Panc1 (cell line): Measurements from ENCODE around the gene SNX18. TPM values are rescaled to one million over a fixed set of nuclear protein-coding genes. Genes with fewer than 3 reads are reported as not detected.

Source experiments
- ATAC-seq: fragments of 200-7000 bp; cut with Tn5 transposase; 2 replicates; pipeline ENCODE4 v1.9.1; 2020; ENCODE audit warnings: mild to moderate bottlenecking, moderate library complexity
- BruUV-seq: library from RNA; stranded (reverse); fragments of 400-500 nt; replicated peaks from 2 replicates; lab custom pipeline; 2021; lab: Mats Ljungman, UMichigan
- CTCF ChIA-PET: fragments of 300-600 bp; sonication (Branson Sonifier 250); formaldehyde crosslinking; loops from one replicate; lab custom pipeline; 2022; ENCODE audit warnings: antibody characterized with exemption; lab: Charles Lee
- POLR2A ChIA-PET: fragments of 300-600 bp; sonication (Branson Sonifier 250); formaldehyde crosslinking; loops from one replicate; lab custom pipeline; 2022; ENCODE audit warnings: antibody characterized with exemption; lab: Charles Lee
- DNase-seq: peaks from one replicate; pipeline ENCODE4 v3.0.0-alpha.2; 2010; ENCODE audit warnings: low read depth, low spot score
- H3K27ac ChIP-seq: 2 replicates; pipeline ENCODE4 v1.5.1; 2011; ENCODE audit warnings: mild to moderate bottlenecking, low read length, inconsistent platforms
- H3K27me3 ChIP-seq: fragments of 200-500 bp; sonication (Bioruptor generic); 2 replicates; pipeline ENCODE4 v1.6.0; 2014; ENCODE audit warnings: low read length, inconsistent platforms; ENCODE audit not compliant: control insufficient read depth, insufficient read depth
- H3K36me3 ChIP-seq: fragments of 200-500 bp; sonication (Bioruptor generic); 2 replicates; pipeline ENCODE4 v1.5.1; 2014; ENCODE audit warnings: inconsistent platforms, mild to moderate bottlenecking, low read length, moderate library complexity; ENCODE audit not compliant: control insufficient read depth, insufficient read depth
- H3K4me1 ChIP-seq: 2 replicates; pipeline ENCODE4 v1.5.1; 2011; ENCODE audit warnings: inconsistent platforms, mild to moderate bottlenecking, low read length, moderate library complexity; ENCODE audit not compliant: control insufficient read depth, insufficient read depth
- H3K4me3 ChIP-seq, 2 experiments: 2 replicates each; pipeline ENCODE4 v1.5.1; 2011 to 2012; ENCODE audit warnings: low read depth in 2 of 2, low read length in 2 of 2, mild to moderate bottlenecking in 2 of 2, inconsistent platforms in 1 of 2, moderate library complexity in 1 of 2
- H3K9me3 ChIP-seq: fragments of 200-500 bp; sonication (Bioruptor generic); 2 replicates; pipeline ENCODE4 v1.5.1; 2014; ENCODE audit warnings: low read depth, mild to moderate bottlenecking, inconsistent platforms, low read length, moderate library complexity; ENCODE audit not compliant: control insufficient read depth, insufficient read depth
- POLR2AphosphoS5 ChIP-seq: IDR thresholded peaks from 2 replicates; pipeline ENCODE4 v1.6.1; 2012; ENCODE audit warnings: mild to moderate bottlenecking, low read depth, low read length, moderate library complexity
- SIN3A ChIP-seq: IDR thresholded peaks from 2 replicates; pipeline ENCODE4 v1.6.1; 2012; ENCODE audit warnings: low read depth, mild to moderate bottlenecking, low read length, moderate library complexity, borderline replicate concordance; ENCODE audit not compliant: insufficient read depth
- TCF7L2 ChIP-seq: IDR thresholded peaks from 2 replicates; pipeline ENCODE4 v1.6.1; 2011; ENCODE audit warnings: mild to moderate bottlenecking, low read depth, low read length, inconsistent platforms
- in situ Hi-C: cut with HindIII; loops from 2 replicates; pipeline ENCODE4 v1.10.0; 2016; ENCODE audit warnings: low sequenced_read_pairs, low pct_unique_long_range_greater_than_20kb
- intact Hi-C: fragments of 100-400 bp; cut with micrococcal nuclease; formaldehyde crosslinking; loops from one replicate; pipeline ENCODE4 v1.10.0; 2022; ENCODE audit not compliant: unreplicated experiment
- total RNA-seq: library from RNA; stranded (reverse); gene quantifications from one replicate; pipeline ENCODE4 v1.2.1, GENCODE V29; 2021; ENCODE audit not compliant: unreplicated experiment
- TF ChIP-seq, protein P1 (sequence below): fragments of 450-650 bp; IDR thresholded peaks from 2 replicates; pipeline ENCODE4 v1.5.1; 2017; ENCODE audit warnings: mild to moderate bottlenecking
- TF ChIP-seq, protein P2 (sequence below), 2 experiments: IDR thresholded peaks; 2 replicates each; pipeline ENCODE4 v1.6.1; 2011 to 2012; ENCODE audit warnings: low read depth in 2 of 2, control low read depth in 1 of 2, low read length in 1 of 2, mild to moderate bottlenecking in 1 of 2, moderate library complexity in 1 of 2; ENCODE audit not compliant: insufficient read depth in 1 of 2

Gene SNX18
- total RNA-seq, 1 experiment from 2014 or later: 14.4 TPM

DNA sequence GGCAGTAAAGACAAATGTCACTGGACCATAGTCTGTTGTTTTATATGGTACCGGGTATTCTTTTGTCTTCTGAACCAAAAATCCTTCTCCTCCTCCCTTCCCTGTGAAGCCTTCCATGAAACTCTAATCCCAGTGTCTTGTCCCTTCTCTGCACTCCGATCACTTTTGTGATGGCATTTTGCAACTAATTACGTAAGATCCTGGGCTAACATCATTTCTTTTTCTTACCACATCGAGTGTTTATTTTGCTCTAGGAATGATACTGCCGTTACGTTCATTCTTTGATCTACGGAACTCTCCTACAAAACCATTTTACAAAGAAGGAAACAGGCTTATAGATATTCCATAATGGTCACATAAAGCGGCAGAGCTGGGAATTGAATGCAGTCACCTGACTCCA is 33.7 kb downstream of the SNX18 start:
- Histone ChIP-seq H3K27ac (no peak overlapping the region), H3K4me1 (no peaks in the 10 kb centered on the region), H3K36me3 (no peaks in the 10 kb centered on the region), H3K4me3 (no peak overlapping the region), H3K9me3 (no peaks in the 10 kb centered on the region), H3K27me3 (no peaks in the 10 kb centered on the region)
- ATAC-seq (no peak), DNase-seq (no peak)
- intact Hi-C loops (no loop called here), in situ Hi-C loops (no loop called here)
- no TSS peak for BruUV-seq
- ChIA-PET POLR2A (no interaction called here), CTCF (no interaction called here)
- TF ChIP-seq, protein P1, sequence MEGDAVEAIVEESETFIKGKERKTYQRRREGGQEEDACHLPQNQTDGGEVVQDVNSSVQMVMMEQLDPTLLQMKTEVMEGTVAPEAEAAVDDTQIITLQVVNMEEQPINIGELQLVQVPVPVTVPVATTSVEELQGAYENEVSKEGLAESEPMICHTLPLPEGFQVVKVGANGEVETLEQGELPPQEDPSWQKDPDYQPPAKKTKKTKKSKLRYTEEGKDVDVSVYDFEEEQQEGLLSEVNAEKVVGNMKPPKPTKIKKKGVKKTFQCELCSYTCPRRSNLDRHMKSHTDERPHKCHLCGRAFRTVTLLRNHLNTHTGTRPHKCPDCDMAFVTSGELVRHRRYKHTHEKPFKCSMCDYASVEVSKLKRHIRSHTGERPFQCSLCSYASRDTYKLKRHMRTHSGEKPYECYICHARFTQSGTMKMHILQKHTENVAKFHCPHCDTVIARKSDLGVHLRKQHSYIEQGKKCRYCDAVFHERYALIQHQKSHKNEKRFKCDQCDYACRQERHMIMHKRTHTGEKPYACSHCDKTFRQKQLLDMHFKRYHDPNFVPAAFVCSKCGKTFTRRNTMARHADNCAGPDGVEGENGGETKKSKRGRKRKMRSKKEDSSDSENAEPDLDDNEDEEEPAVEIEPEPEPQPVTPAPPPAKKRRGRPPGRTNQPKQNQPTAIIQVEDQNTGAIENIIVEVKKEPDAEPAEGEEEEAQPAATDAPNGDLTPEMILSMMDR: no peak
- TF ChIP-seq TCF7L2 (no peak), SIN3A (no peak), POLR2AphosphoS5 (no peak)
- TF ChIP-seq, protein P2, sequence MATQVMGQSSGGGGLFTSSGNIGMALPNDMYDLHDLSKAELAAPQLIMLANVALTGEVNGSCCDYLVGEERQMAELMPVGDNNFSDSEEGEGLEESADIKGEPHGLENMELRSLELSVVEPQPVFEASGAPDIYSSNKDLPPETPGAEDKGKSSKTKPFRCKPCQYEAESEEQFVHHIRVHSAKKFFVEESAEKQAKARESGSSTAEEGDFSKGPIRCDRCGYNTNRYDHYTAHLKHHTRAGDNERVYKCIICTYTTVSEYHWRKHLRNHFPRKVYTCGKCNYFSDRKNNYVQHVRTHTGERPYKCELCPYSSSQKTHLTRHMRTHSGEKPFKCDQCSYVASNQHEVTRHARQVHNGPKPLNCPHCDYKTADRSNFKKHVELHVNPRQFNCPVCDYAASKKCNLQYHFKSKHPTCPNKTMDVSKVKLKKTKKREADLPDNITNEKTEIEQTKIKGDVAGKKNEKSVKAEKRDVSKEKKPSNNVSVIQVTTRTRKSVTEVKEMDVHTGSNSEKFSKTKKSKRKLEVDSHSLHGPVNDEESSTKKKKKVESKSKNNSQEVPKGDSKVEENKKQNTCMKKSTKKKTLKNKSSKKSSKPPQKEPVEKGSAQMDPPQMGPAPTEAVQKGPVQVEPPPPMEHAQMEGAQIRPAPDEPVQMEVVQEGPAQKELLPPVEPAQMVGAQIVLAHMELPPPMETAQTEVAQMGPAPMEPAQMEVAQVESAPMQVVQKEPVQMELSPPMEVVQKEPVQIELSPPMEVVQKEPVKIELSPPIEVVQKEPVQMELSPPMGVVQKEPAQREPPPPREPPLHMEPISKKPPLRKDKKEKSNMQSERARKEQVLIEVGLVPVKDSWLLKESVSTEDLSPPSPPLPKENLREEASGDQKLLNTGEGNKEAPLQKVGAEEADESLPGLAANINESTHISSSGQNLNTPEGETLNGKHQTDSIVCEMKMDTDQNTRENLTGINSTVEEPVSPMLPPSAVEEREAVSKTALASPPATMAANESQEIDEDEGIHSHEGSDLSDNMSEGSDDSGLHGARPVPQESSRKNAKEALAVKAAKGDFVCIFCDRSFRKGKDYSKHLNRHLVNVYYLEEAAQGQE (IDR thresholded peaks at IDR 0.05; ENCODE audit: insufficient read depth in 1 of 2, low read depth in 2 of 2, low read length in 1 of 2): no peak

DNA sequence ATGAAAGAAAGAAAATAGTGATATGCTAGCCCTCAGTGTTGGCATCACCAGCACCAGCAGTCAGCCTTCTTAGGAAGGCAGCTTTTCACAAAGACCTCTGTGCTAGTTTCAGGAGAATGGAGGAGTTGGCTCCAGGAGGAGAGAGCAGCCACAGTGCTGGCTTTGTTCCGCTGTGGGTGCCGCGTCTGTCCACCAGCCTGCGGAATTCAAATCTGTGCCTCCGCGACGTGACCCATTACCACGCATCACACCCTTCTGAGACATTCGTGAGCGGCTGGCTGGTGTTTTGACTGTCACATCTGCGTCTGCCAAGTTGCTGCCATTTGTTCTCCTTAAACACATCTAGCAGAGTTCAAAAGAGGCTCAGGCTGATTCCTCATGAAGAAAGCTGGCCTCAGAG is 34.4 kb downstream of the SNX18 start:
- Histone ChIP-seq H3K36me3 (no peaks in the 10 kb centered on the region), H3K27ac (no peak overlapping the region), H3K4me3 (no peak overlapping the region), H3K4me1 (no peaks in the 10 kb centered on the region), H3K9me3 (no peaks in the 10 kb centered on the region), H3K27me3 (no peaks in the 10 kb centered on the region)
- in situ Hi-C loops (no loop called here), intact Hi-C loops (no loop called here)
- TF ChIP-seq TCF7L2 (no peak), SIN3A (no peak)
- TF ChIP-seq, protein P1: no peak
- ATAC-seq (no peak), DNase-seq (no peak)
- POLR2A ChIA-PET: no interaction called here
- no TSS peak for BruUV-seq
- CTCF ChIA-PET: no interaction called here

DNA sequence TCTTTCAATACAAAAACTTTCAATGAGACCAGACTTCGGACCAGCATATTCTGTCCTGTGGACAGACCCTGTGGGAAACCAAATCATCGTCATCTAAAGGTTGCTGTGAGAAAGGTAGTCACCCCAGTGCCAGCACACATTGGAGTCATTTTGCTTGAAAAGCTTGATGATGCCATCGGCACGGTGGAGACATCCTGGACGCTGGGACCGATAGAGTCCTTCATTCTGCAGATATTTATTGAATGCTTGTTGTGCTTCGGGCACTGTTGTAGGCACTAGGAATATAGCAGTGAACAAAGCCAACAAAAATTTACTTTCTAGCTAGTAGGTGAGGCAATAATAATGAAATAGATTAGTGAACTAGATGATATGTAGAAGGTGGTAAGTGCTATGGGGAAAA is 34.9 kb downstream of the SNX18 start:
- no peak overlapping the region for H3K27ac ChIP-seq
- no peak overlapping the region for H3K4me3 ChIP-seq
- in situ Hi-C loops: no loop called here
- intact Hi-C loops: no loop called here
- no peak for ATAC-seq
- no TSS peak for BruUV-seq
- H3K36me3 ChIP-seq: no peaks in the 10 kb centered on the region
- POLR2A ChIA-PET: no interaction called here
- no peaks in the 10 kb centered on the region for H3K9me3 ChIP-seq
- CTCF ChIA-PET: no interaction called here
- no peak for DNase-seq
- H3K27me3 ChIP-seq: no peaks in the 10 kb centered on the region
- no peaks in the 10 kb centered on the region for H3K4me1 ChIP-seq
- TF ChIP-seq, protein P1: no peak
- TF ChIP-seq SIN3A (no peak), TCF7L2 (no peak), POLR2AphosphoS5 (no peak)
- TF ChIP-seq, protein P2 (IDR thresholded peaks at IDR 0.05; ENCODE audit: insufficient read depth in 1 of 2, low read depth in 2 of 2, low read length in 1 of 2): no peak
